H9 (cell line): ENCODE results near the gene MGAT4D. TPM values are rescaled to one million over a fixed set of nuclear protein-coding genes. Genes with fewer than 3 reads are reported as not detected.

Source experiments
- DNase-seq: peaks from one replicate; pipeline ENCODE4 v3.0.0-alpha.2; 2017
- H2AFZ ChIP-seq: one replicate; pipeline ENCODE4 v1.6.1; 2013; ENCODE audit warnings: mild to moderate bottlenecking, low read length, control low read depth, moderate library complexity
- H2AK5ac ChIP-seq: 2 replicates; pipeline ENCODE4 v1.6.1; 2013; ENCODE audit warnings: low read length, control low read depth, mixed read lengths; ENCODE audit not compliant: insufficient read length
- H2BK120ac ChIP-seq: one replicate; pipeline ENCODE4 v1.6.1; 2013; ENCODE audit warnings: low read depth, mild to moderate bottlenecking, low read length, control low read depth, inconsistent platforms; ENCODE audit not compliant: poor library complexity, severe bottlenecking
- H2BK12ac ChIP-seq: 2 replicates; pipeline ENCODE4 v1.6.1; 2013; ENCODE audit warnings: low read length, control low read depth, mixed read lengths, low read depth; ENCODE audit not compliant: insufficient read length
- H2BK15ac ChIP-seq: 2 replicates; pipeline ENCODE4 v1.6.1; 2013; ENCODE audit warnings: low read depth, low read length, control low read depth
- H2BK20ac ChIP-seq: one replicate; pipeline ENCODE4 v1.6.1; 2013; ENCODE audit warnings: low read depth, mild to moderate bottlenecking, low read length, control low read depth, inconsistent platforms; ENCODE audit not compliant: poor library complexity, severe bottlenecking
- H2BK5ac ChIP-seq: 2 replicates; pipeline ENCODE4 v1.6.1; 2013; ENCODE audit warnings: low read length, control low read depth, mixed read lengths; ENCODE audit not compliant: insufficient read length
- H3K14ac ChIP-seq: 2 replicates; pipeline ENCODE4 v1.6.1; 2013; ENCODE audit warnings: low read length, control low read depth; ENCODE audit not compliant: insufficient read depth
- H3K18ac ChIP-seq: 2 replicates; pipeline ENCODE4 v1.6.1; 2013; ENCODE audit warnings: low read depth, mild to moderate bottlenecking, mixed read lengths, low read length, control low read depth; ENCODE audit not compliant: insufficient read length
- H3K23ac ChIP-seq: 2 replicates; pipeline ENCODE4 v1.6.1; 2013; ENCODE audit warnings: low read length, control low read depth, mixed read lengths, low read depth; ENCODE audit not compliant: insufficient read length
- H3K23me2 ChIP-seq: 2 replicates; pipeline ENCODE4 v1.6.1; 2013; ENCODE audit warnings: low read depth, mild to moderate bottlenecking, mixed read lengths, low read length, control low read depth; ENCODE audit not compliant: insufficient read length, poor library complexity, severe bottlenecking
- H3K27ac ChIP-seq: 2 replicates; pipeline ENCODE4 v1.5.1; 2013; ENCODE audit warnings: low read length, control low read depth, mixed read lengths, low read depth; ENCODE audit not compliant: insufficient read length
- H3K27me3 ChIP-seq: 2 replicates; pipeline ENCODE4 v1.6.1; 2013; ENCODE audit warnings: low read length, control low read depth, inconsistent platforms; ENCODE audit not compliant: insufficient read depth
- H3K4ac ChIP-seq: 2 replicates; pipeline ENCODE4 v1.6.1; 2013; ENCODE audit warnings: low read depth, mild to moderate bottlenecking, control low read depth, inconsistent platforms, low read length, moderate library complexity
- H3K4me1 ChIP-seq: 2 replicates; pipeline ENCODE4 v1.6.1; 2013; ENCODE audit warnings: low read length, control low read depth, inconsistent platforms; ENCODE audit not compliant: insufficient read depth
- H3K4me2 ChIP-seq: 2 replicates; pipeline ENCODE4 v1.6.1; 2013; ENCODE audit warnings: low read length, control low read depth, mixed read lengths; ENCODE audit not compliant: insufficient read length, insufficient read depth
- H3K56ac ChIP-seq: 2 replicates; pipeline ENCODE4 v1.6.1; 2013; ENCODE audit warnings: low read depth, mild to moderate bottlenecking, mixed read lengths, low read length, control low read depth; ENCODE audit not compliant: insufficient read length
- H3K79me1 ChIP-seq: 2 replicates; pipeline ENCODE4 v1.6.1; 2013; ENCODE audit warnings: low read depth, mild to moderate bottlenecking, moderate library complexity, low read length, control low read depth, inconsistent platforms; ENCODE audit not compliant: insufficient read depth, poor library complexity, severe bottlenecking
- H3K79me2 ChIP-seq: 2 replicates; pipeline ENCODE4 v1.6.1; 2013; ENCODE audit warnings: low read length, control low read depth, inconsistent platforms; ENCODE audit not compliant: insufficient read depth
- H3K9ac ChIP-seq: 2 replicates; pipeline ENCODE4 v1.6.1; 2013; ENCODE audit warnings: low read length, control low read depth, mixed read lengths; ENCODE audit not compliant: insufficient read length; ENCODE audit errors: extremely low read depth
- H3K9me3 ChIP-seq: one replicate; pipeline ENCODE4 v1.6.1; 2013; ENCODE audit warnings: low read depth, low read length, inconsistent platforms; ENCODE audit not compliant: control insufficient read depth
- H3T11ph ChIP-seq: one replicate; pipeline ENCODE4 v1.6.1; 2013; ENCODE audit warnings: mild to moderate bottlenecking, low read length, control low read depth, inconsistent platforms
- H4K20me1 ChIP-seq: one replicate; pipeline ENCODE4 v1.6.1; 2013; ENCODE audit not compliant: control insufficient read depth, insufficient read length, insufficient read depth
- H4K5ac ChIP-seq: 2 replicates; pipeline ENCODE4 v1.6.1; 2013; ENCODE audit warnings: low read depth, mild to moderate bottlenecking, mixed read lengths, low read length, control low read depth; ENCODE audit not compliant: insufficient read length
- H4K8ac ChIP-seq: replicated peaks from 2 replicates; pipeline ENCODE4 v1.6.1; 2013; ENCODE audit warnings: low read length, control low read depth, mixed read lengths, low read depth; ENCODE audit not compliant: insufficient read length
- H4K91ac ChIP-seq: 2 replicates; pipeline ENCODE4 v1.6.1; 2013; ENCODE audit warnings: low read depth, mild to moderate bottlenecking, moderate library complexity, mixed read lengths, low read length, control low read depth; ENCODE audit not compliant: insufficient read length
- H3K27ac Mint-ChIP-seq, 3 experiments: 2 replicates in 2 of 3; 3 replicates in 1 of 3; pipeline ENCODE4 v1.8.0; 2020 to 2021; ENCODE audit warnings: mixed read lengths in 3 of 3, mild to moderate bottlenecking in 1 of 3, moderate library complexity in 1 of 3
- H3K27me3 Mint-ChIP-seq: 2 replicates; pipeline ENCODE4 v1.8.0; 2021; ENCODE audit warnings: low read depth, mild to moderate bottlenecking, moderate library complexity, mixed read lengths
- H3K36me3 Mint-ChIP-seq, 3 experiments: 2 replicates in 2 of 3; 3 replicates in 1 of 3; pipeline ENCODE4 v1.8.0; 2020 to 2021; ENCODE audit warnings: low read depth in 3 of 3, mixed read lengths in 3 of 3; ENCODE audit not compliant: insufficient read depth in 1 of 3
- H3K4me1 Mint-ChIP-seq, 2 experiments: 2 replicates each; pipeline ENCODE4 v1.8.0; 2020; ENCODE audit warnings: mixed read lengths in 2 of 2
- H3K4me3 Mint-ChIP-seq, 2 experiments: 2 replicates in 1 of 2; 3 replicates in 1 of 2; pipeline ENCODE4 v1.8.0; 2020 to 2021; ENCODE audit warnings: mild to moderate bottlenecking in 2 of 2, mixed read lengths in 2 of 2, moderate library complexity in 1 of 2
- H3K9me3 Mint-ChIP-seq, 2 experiments: 2 replicates in 1 of 2; 3 replicates in 1 of 2; pipeline ENCODE4 v1.8.0; 2020; ENCODE audit warnings: mild to moderate bottlenecking in 2 of 2, mixed read lengths in 2 of 2, moderate library complexity in 1 of 2
- WGBS: extraction: QIAGEN DNeasy Blood & Tissue Kit; methylation state at CpG from one replicate; pipeline ENCODE4 v1.1.7; 2013; ENCODE audit warnings: missing lambda C conversion rate, low lambda C conversion rate, mixed read lengths; ENCODE audit not compliant: insufficient read length; ENCODE audit errors: extremely low coverage; 5-methylcytosine and 5-hydroxymethylcytosine counted together
- total RNA-seq: library from RNA; stranded (reverse); gene quantifications from 2 replicates; pipeline ENCODE4 v1.2.1, GENCODE V29; 2021
- TF ChIP-seq, protein P1 (sequence below): fragments of 200-600 bp; sonication (generic); conservative IDR thresholded peaks from 3 replicates; pipeline ENCODE4 v1.8.0; 2021; ENCODE audit warnings: antibody characterized with exemption, mild to moderate bottlenecking

Gene MGAT4D
- total RNA-seq, 1 experiment from 2014 or later = not detected

DNA sequence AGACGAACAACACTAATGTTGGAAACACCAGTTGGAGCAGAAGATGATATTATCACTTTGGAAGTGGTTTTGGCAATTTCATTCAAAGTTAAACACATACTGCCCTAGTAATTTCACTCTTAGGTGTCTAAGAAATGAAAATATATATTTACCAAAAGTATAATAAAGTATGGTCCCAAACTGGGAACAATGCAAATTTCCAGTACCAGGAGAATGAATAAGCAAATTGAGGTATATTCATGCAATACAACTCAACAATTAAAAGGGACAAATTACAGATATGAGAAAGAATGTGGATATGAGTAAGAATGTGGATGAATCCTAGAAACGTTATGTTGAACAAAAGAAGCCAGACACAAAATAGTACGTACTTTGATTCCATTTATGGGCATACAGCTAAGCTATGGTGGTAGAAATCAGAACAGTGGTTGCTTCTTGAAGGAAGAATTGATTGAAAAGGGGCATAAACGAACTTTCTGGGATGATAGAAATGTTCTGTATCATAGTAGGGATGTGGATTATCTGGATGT, 35.9 kb upstream of the MGAT4D start:
- H2BK20ac ChIP-seq = no peak overlapping the region
- H2BK5ac ChIP-seq = no peak overlapping the region
- no peak overlapping the region for H2BK120ac ChIP-seq
- no peak overlapping the region for H4K5ac ChIP-seq
- no peaks in the 10 kb centered on the region for H3K4me1 ChIP-seq
- no peak for DNase-seq
- WGBS = no CpG with 5 or more reads among the region's 4 CpGs
- no peak overlapping the region for H3K18ac ChIP-seq
- H3K56ac ChIP-seq = no peak overlapping the region
- no peak overlapping the region for H3T11ph ChIP-seq
- H3K27me3 ChIP-seq = no peaks in the 10 kb centered on the region
- H3K27ac ChIP-seq = no peak overlapping the region
- no peaks in the 10 kb centered on the region for H3K79me2 ChIP-seq
- H3K36me3 Mint-ChIP-seq = no peaks in the 10 kb centered on the region; a peak in 2 of 7 replicates
- no peaks in the 10 kb centered on the region for H4K20me1 ChIP-seq
- H3K9me3 ChIP-seq = no peaks in the 10 kb centered on the region
- no peak overlapping the region for H2BK15ac ChIP-seq
- H3K4me1 Mint-ChIP-seq = no peaks in the 10 kb centered on the region
- H4K91ac ChIP-seq = no peak overlapping the region
- no peaks in the 10 kb centered on the region for H3K27me3 Mint-ChIP-seq
- H3K4ac ChIP-seq = no peak overlapping the region
- no peak overlapping the region for H3K23ac ChIP-seq
- no peak overlapping the region for H3K27ac Mint-ChIP-seq
- H3K9me3 Mint-ChIP-seq = no peaks in the 10 kb centered on the region
- no peak overlapping the region for H3K4me3 Mint-ChIP-seq
- H2AFZ ChIP-seq = no peak overlapping the region
- H2AK5ac ChIP-seq = no peak overlapping the region
- H3K23me2 ChIP-seq = no peaks in the 10 kb centered on the region
- H3K4me2 ChIP-seq = no peak overlapping the region
- no peak overlapping the region for H4K8ac ChIP-seq
- no peak overlapping the region for H2BK12ac ChIP-seq
- TF ChIP-seq, protein P1, sequence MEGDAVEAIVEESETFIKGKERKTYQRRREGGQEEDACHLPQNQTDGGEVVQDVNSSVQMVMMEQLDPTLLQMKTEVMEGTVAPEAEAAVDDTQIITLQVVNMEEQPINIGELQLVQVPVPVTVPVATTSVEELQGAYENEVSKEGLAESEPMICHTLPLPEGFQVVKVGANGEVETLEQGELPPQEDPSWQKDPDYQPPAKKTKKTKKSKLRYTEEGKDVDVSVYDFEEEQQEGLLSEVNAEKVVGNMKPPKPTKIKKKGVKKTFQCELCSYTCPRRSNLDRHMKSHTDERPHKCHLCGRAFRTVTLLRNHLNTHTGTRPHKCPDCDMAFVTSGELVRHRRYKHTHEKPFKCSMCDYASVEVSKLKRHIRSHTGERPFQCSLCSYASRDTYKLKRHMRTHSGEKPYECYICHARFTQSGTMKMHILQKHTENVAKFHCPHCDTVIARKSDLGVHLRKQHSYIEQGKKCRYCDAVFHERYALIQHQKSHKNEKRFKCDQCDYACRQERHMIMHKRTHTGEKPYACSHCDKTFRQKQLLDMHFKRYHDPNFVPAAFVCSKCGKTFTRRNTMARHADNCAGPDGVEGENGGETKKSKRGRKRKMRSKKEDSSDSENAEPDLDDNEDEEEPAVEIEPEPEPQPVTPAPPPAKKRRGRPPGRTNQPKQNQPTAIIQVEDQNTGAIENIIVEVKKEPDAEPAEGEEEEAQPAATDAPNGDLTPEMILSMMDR = no peak
- H3K9ac ChIP-seq = no peak overlapping the region
- H3K14ac ChIP-seq = no peak overlapping the region
- no peaks in the 10 kb centered on the region for H3K79me1 ChIP-seq
